Progenitor cell of endocrine pancreas (in vitro differentiated cells): ENCODE results near the gene ADAMTS6. TPM values are rescaled to one million over a fixed set of nuclear protein-coding genes. Genes with fewer than 3 reads are reported as not detected.

Source experiments
- DNase-seq: peaks from one replicate; pipeline ENCODE4 v3.0.0; 2021; ENCODE audit warnings: low spot score; ENCODE audit not compliant: unreplicated experiment
- H3K27ac Mint-ChIP-seq: 2 replicates; pipeline ENCODE4 v1.8.0; 2021; ENCODE audit warnings: mild to moderate bottlenecking, moderate library complexity, mixed read lengths
- H3K27me3 Mint-ChIP-seq: 2 replicates; pipeline ENCODE4 v1.8.0; 2021; ENCODE audit warnings: mixed read lengths
- H3K36me3 Mint-ChIP-seq: 2 replicates; pipeline ENCODE4 v1.8.0; 2022; ENCODE audit warnings: mixed read lengths; ENCODE audit not compliant: insufficient read depth
- H3K4me1 Mint-ChIP-seq: 2 replicates; pipeline ENCODE4 v1.8.0; 2021; ENCODE audit warnings: low read depth, mixed read lengths
- H3K4me3 Mint-ChIP-seq: 2 replicates; pipeline ENCODE4 v1.8.0; 2021; ENCODE audit warnings: low read depth, mild to moderate bottlenecking, moderate library complexity, mixed read lengths
- H3K9me3 Mint-ChIP-seq: 2 replicates; pipeline ENCODE4 v1.8.0; 2021; ENCODE audit warnings: low read depth, mixed read lengths
- total RNA-seq: library from RNA; stranded (reverse); gene quantifications from 2 replicates; pipeline ENCODE4 v1.2.1, GENCODE V29; 2021
- TF ChIP-seq, protein P1 (sequence below): fragments of 200-600 bp; sonication (generic); IDR thresholded peaks from one replicate; pipeline ENCODE4 v1.5.0; 2021; ENCODE audit warnings: antibody characterized with exemption, mild to moderate bottlenecking; ENCODE audit not compliant: unreplicated experiment

Gene ADAMTS6
- total RNA-seq, 1 donor from 2014 or later = 13.0 TPM

DNA sequence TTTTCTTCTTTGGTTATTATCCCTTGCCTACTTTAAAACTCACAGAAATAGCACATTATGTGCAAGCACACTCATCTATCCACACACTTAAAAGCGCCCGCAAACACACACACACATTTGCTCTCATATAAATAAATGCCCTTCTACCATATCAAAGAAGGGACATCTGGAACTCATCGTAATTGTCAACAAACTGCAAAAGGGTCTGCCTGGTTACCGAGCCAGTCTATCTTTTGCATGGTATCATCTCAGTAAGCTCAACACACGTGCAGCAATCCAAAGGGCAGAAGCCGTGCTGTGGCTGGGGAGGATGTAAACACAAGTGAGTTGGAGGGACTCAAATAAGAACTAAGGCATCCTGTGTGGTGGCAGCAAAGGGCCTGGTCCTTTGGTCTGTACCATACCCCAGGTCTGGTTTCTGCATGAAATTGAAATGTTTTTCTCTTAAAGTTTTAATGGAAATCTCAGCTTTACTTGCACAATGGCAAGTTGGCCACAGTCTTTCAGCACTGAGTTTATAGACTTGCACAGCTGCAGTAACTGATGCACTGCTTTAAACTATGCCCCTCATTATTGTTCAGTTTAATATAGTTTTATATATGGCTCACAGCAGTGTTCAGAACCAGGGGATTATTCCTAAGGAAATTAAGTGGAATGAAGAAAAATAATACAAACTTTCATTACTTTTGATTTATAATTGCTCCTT lies 331.0 kb downstream of the ADAMTS6 start:
- no peak overlapping the region for H3K27ac Mint-ChIP-seq
- no peaks in the 10 kb centered on the region for H3K4me1 Mint-ChIP-seq
- TF ChIP-seq, protein P1, sequence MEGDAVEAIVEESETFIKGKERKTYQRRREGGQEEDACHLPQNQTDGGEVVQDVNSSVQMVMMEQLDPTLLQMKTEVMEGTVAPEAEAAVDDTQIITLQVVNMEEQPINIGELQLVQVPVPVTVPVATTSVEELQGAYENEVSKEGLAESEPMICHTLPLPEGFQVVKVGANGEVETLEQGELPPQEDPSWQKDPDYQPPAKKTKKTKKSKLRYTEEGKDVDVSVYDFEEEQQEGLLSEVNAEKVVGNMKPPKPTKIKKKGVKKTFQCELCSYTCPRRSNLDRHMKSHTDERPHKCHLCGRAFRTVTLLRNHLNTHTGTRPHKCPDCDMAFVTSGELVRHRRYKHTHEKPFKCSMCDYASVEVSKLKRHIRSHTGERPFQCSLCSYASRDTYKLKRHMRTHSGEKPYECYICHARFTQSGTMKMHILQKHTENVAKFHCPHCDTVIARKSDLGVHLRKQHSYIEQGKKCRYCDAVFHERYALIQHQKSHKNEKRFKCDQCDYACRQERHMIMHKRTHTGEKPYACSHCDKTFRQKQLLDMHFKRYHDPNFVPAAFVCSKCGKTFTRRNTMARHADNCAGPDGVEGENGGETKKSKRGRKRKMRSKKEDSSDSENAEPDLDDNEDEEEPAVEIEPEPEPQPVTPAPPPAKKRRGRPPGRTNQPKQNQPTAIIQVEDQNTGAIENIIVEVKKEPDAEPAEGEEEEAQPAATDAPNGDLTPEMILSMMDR = no peak
- no peaks in the 10 kb centered on the region for H3K27me3 Mint-ChIP-seq
- H3K4me3 Mint-ChIP-seq = no peak overlapping the region
- no peaks in the 10 kb centered on the region for H3K9me3 Mint-ChIP-seq
- peaks cover 1% of the 10 kb centered on the region for H3K36me3 Mint-ChIP-seq
- no peak for DNase-seq

DNA sequence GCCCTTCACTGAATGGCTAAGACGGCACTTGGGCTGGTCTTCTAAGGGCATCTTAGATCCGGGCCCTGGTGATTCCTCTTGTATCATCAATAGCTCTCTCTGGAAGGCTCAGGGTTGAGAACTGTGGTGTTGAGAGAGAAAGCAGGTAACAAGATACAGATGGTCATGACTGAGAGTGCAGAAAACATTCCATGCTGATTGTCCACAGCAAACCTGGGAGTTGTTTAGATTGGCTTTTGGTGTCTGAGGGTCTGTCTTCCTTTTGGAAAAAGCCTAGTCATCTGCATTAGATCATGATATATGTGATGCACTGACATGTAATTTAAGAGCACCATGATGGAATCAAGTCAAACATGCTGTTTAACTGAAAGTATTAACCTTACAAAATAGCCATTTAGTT lies 331.9 kb downstream of the ADAMTS6 start:
- no peak overlapping the region for H3K27ac Mint-ChIP-seq
- TF ChIP-seq, protein P1 = no peak
- H3K27me3 Mint-ChIP-seq = no peaks in the 10 kb centered on the region
- H3K36me3 Mint-ChIP-seq = peaks cover 1% of the 10 kb centered on the region
- no peaks in the 10 kb centered on the region for H3K9me3 Mint-ChIP-seq
- no peak overlapping the region for H3K4me3 Mint-ChIP-seq
- DNase-seq = no peak
- no peaks in the 10 kb centered on the region for H3K4me1 Mint-ChIP-seq

DNA sequence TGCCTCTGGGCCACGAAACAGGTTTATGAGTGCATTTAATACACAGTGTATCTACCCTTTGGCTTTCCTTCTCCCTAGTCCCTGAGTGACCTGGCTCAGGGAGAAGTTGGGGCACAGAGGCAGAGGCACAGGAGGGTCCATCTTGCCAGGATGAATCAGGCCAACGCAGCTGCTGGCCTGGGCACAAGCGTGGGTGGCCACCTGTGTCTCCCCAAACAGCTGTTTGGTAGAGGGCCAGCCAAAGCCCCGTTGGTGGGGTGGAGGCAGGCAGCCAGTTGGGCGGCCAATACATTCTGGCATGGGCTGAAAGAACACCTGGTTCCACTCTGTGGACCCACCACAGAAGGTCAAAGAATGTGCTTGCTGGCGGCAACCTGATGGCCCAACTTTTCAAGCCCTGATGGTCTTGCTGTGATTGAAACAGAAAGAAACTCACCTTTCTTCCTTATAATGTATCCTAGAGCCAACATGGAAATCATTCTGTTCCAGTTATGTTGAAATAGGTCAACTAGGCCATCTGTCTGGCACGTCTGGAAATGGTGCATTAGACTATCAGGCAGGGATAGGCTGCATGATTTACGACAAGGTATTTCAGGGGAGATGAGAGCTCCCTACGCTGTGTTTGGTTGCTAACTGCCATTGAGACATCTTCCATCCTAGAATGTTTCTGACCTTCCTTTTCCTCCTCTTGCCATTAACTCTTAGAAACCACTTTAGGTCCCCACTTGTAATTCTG lies 337.4 kb downstream of the ADAMTS6 start:
- no peaks in the 10 kb centered on the region for H3K27me3 Mint-ChIP-seq
- TF ChIP-seq, protein P1 = no peak
- H3K4me3 Mint-ChIP-seq = no peak overlapping the region
- no peak overlapping the region for H3K27ac Mint-ChIP-seq
- peaks cover 1% of the 10 kb centered on the region for H3K36me3 Mint-ChIP-seq
- H3K4me1 Mint-ChIP-seq = peaks cover 9% of the 10 kb centered on the region
- no peak for DNase-seq
- H3K9me3 Mint-ChIP-seq = no peaks in the 10 kb centered on the region

DNA sequence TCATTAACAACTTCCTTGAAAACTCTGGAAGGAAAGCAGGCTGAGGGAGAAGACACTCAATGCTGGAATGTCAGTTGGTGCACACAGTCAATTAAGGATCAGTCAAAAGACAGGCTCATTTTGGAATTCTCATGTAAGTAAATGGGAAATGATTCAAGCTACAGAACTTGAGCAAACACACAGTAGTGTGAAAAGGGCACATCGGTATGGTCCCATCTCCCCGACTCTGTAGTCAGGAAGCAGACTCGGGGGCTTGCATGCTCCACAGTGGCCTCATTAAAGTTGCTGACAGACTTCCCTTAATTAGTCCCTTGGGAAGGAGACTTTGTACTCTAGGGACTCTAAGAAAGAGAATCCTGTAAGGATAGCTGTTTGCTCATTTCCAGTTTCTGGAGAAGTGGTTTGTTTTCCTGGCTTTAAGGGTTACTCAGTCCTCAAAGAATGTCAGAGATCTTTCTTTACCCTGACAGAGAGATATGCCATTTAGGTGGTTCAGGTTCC lies 339.2 kb downstream of the ADAMTS6 start:
- Mint-ChIP-seq H3K36me3 (no peaks in the 10 kb centered on the region), H3K4me3 (no peak overlapping the region), H3K9me3 (no peaks in the 10 kb centered on the region), H3K27ac (no peak overlapping the region), H3K4me1 (peaks cover 9% of the 10 kb centered on the region), H3K27me3 (no peaks in the 10 kb centered on the region)
- DNase-seq = no peak
- TF ChIP-seq, protein P1 = no peak

DNA sequence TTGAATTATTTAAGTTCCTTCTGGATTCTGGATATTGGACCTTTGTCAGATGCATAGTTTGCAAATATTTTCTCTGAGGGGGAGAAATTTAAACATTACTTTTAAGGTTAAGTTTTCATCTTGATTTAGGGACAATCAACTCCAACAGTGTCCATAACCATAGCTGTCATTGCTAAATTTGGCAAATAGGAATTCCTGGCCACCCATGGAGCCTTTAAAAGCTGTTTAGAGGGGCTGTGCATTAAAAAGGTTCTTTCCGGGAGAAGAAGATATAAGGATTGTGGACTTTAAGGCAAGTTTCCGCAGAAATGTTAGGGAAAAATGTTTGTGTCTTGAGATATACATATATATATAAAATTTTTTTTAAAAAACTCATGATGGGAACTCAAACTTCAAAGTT lies 339.7 kb downstream of the ADAMTS6 start:
- Mint-ChIP-seq H3K4me3 (no peak overlapping the region), H3K36me3 (no peaks in the 10 kb centered on the region), H3K27me3 (no peaks in the 10 kb centered on the region), H3K27ac (no peak overlapping the region), H3K9me3 (no peaks in the 10 kb centered on the region), H3K4me1 (peaks cover 9% of the 10 kb centered on the region)
- TF ChIP-seq, protein P1 = no peak
- DNase-seq = no peak
